ENCODE results near the gene GPC6.

GPC6 gene

GRCh38 chr13:94416454-94417080 is 1190.0 kb downstream of the GPC6 start:
- peak; percentile 67 for DNase-seq (ENCODE audit: low spot score)

GRCh38 chr13:94417294-94417693 is 1190.7 kb downstream of the GPC6 start:
- no peak for DNase-seq (ENCODE audit: low spot score)

GRCh38 chr13:94419304-94419924 is 1192.8 kb downstream of the GPC6 start:
- no peak for DNase-seq (ENCODE audit: low spot score)

- no peak for DNase-seq (ENCODE audit: low spot score)
These were observed 1193.3 kb downstream of the GPC6 start for GRCh38 chr13:94419925-94420305.

- DNase-seq (ENCODE audit: low spot score): no peak
These were observed 1200.8 kb downstream of the GPC6 start for GRCh38 chr13:94427313-94427953.

- DNase-seq (ENCODE audit: low spot score): no peak
These were observed 1205.0 kb downstream of the GPC6 start for GRCh38 chr13:94431574-94431973.

GRCh38 chr13:94431987-94432386 is 1205.4 kb downstream of the GPC6 start:
- DNase-seq (ENCODE audit: low spot score): no peak

GRCh38 chr13:94433055-94433961 is 1206.7 kb downstream of the GPC6 start:
- peak; percentile 38 for DNase-seq (ENCODE audit: low spot score)

GRCh38 chr13:94435604-94436226 is 1209.1 kb downstream of the GPC6 start:
- DNase-seq (ENCODE audit: low spot score): peak; percentile 66

- DNase-seq (ENCODE audit: low spot score): no peak
These were observed 1218.2 kb downstream of the GPC6 start for GRCh38 chr13:94444826-94445225.

- DNase-seq (ENCODE audit: low spot score): no peak
These were observed 1227.7 kb downstream of the GPC6 start for GRCh38 chr13:94454334-94454733.

GRCh38 chr13:94454906-94455305 is 1228.3 kb downstream of the GPC6 start:
- no peak for DNase-seq (ENCODE audit: low spot score)

GRCh38 chr13:94455414-94455813 is 1228.8 kb downstream of the GPC6 start:
- no peak for DNase-seq (ENCODE audit: low spot score)

Measured in iPS-NIHi11 (cell line).